SK-N-SH (cell line): ENCODE results near the gene ERCC6L. TPM values are rescaled to one million over a fixed set of nuclear protein-coding genes. Genes with fewer than 3 reads are reported as not detected.

ENCODE experiments used
- CTCF ChIA-PET: fragments of 300-600, 350-600 bp; formaldehyde crosslinking; extraction: SDS; loops from one replicate; lab custom pipeline; 2021; lab: Yijun Ruan, JAX
- POLR2A ChIA-PET: fragments of 350-600 bp; sonication (Branson Sonifier 250); formaldehyde crosslinking; extraction: SDS; loops from one replicate; lab custom pipeline; 2020; ENCODE audit warnings: antibody characterized with exemption, inconsistent platforms; lab: Yijun Ruan, JAX
- DNase-seq: peaks from one replicate; pipeline ENCODE4 v3.0.0; 2012
- H2AFZ ChIP-seq: fragments of 200-600 bp; sonication (generic); 2 replicates; pipeline ENCODE4 v1.8.1; 2016; ENCODE audit warnings: antibody characterized with exemption, mild to moderate bottlenecking, low read depth
- H3F3A ChIP-seq: fragments of 200-600 bp; sonication (generic); replicated peaks from 2 replicates; pipeline ENCODE3; 2016; ENCODE audit warnings: antibody characterized with exemption, mild to moderate bottlenecking; ENCODE audit not compliant: insufficient read depth
- H3K27ac ChIP-seq, 2 experiments: fragments of 200-500 bp in 1 of 2; fragments of 200-600 bp in 1 of 2; sonication (Bioruptor generic) in 1 of 2; sonication (generic), shearing (Covaris generic) in 1 of 2; 2 replicates each; pipeline versions ENCODE4 v1.5.1 to v1.6.1; 2014 to 2016; ENCODE audit warnings: low read depth in 2 of 2, inconsistent platforms in 1 of 2, low read length in 1 of 2, mild to moderate bottlenecking in 1 of 2, mixed read lengths in 1 of 2
- H3K27me3 ChIP-seq: fragments of 200-600 bp; sonication (generic), shearing (Covaris generic); 2 replicates; pipeline ENCODE4 v1.6.1; 2016; ENCODE audit warnings: mixed run types; ENCODE audit not compliant: insufficient read depth
- H3K36me3 ChIP-seq, 2 experiments: fragments of 200-500 bp in 1 of 2; fragments of 200-600 bp in 1 of 2; sonication (Bioruptor generic) in 1 of 2; sonication (generic) in 1 of 2; replicated peaks in 1 of 2; 2 replicates each; pipeline versions ENCODE3 to v1.5.1; 2014 to 2016; ENCODE audit warnings: low read length in 1 of 2, mild to moderate bottlenecking in 1 of 2; ENCODE audit not compliant: insufficient read depth in 2 of 2, control insufficient read depth in 1 of 2
- H3K4me1 ChIP-seq, 2 experiments: fragments of 200-500 bp in 1 of 2; fragments of 200-600 bp in 1 of 2; sonication (Bioruptor generic) in 1 of 2; sonication (generic), shearing (Covaris generic) in 1 of 2; 2 replicates each; pipeline versions ENCODE4 v1.5.1 to v1.6.1; 2014 to 2016; ENCODE audit warnings: low read depth in 1 of 2, low read length in 1 of 2, mixed run types in 1 of 2; ENCODE audit not compliant: insufficient read depth in 2 of 2, control insufficient read depth in 1 of 2
- H3K4me2 ChIP-seq: fragments of 200-600 bp; sonication (generic), shearing (Covaris generic); 2 replicates; pipeline ENCODE4 v1.6.1; 2017; ENCODE audit warnings: mixed run types
- H3K4me3 ChIP-seq, 2 experiments: fragments of 200-500 bp in 1 of 2; fragments of 200-600 bp in 1 of 2; sonication (Bioruptor generic) in 1 of 2; sonication (generic), shearing (Covaris generic) in 1 of 2; 2 replicates each; pipeline versions ENCODE4 v1.5.1 to v1.8.1; 2014 to 2016; ENCODE audit warnings: low read depth in 2 of 2, inconsistent platforms in 1 of 2, low read length in 1 of 2, mild to moderate bottlenecking in 1 of 2, mixed read lengths in 1 of 2, moderate library complexity in 1 of 2
- H3K79me2 ChIP-seq: fragments of 200-600 bp; sonication (generic); 2 replicates; pipeline ENCODE4 v1.8.1; 2017; ENCODE audit warnings: mild to moderate bottlenecking; ENCODE audit not compliant: insufficient read depth
- H3K9ac ChIP-seq: fragments of 200-600 bp; sonication (generic); 2 replicates; pipeline ENCODE4 v1.6.1; 2017; ENCODE audit warnings: mixed run types
- H3K9me2 ChIP-seq: fragments of 200-600 bp; sonication (generic); 2 replicates; pipeline ENCODE4 v1.6.1; 2017; ENCODE audit warnings: mixed run types
- H3K9me3 ChIP-seq: fragments of 200-600 bp; sonication (generic); 2 replicates; pipeline ENCODE4 v1.6.1; 2017; ENCODE audit warnings: mixed run types, mild to moderate bottlenecking, moderate library complexity
- H4K20me1 ChIP-seq: fragments of 200-600 bp; sonication (generic); 2 replicates; pipeline ENCODE4 v1.6.1; 2017; ENCODE audit warnings: mild to moderate bottlenecking, mixed run types; ENCODE audit not compliant: insufficient read depth
- FOSL2 ChIP-seq: IDR thresholded peaks from 2 replicates; pipeline ENCODE4 v1.4.0; 2012; ENCODE audit warnings: low read depth, mild to moderate bottlenecking, moderate library complexity, borderline replicate concordance
- FOXM1 ChIP-seq: IDR thresholded peaks from 2 replicates; pipeline ENCODE4 v1.4.0; 2012; ENCODE audit warnings: low read depth, mild to moderate bottlenecking
- IRF3 ChIP-seq: fragments of 150-350 bp; IDR thresholded peaks from 2 replicates; pipeline ENCODE4 v1.6.1; 2016; ENCODE audit warnings: mild to moderate bottlenecking, low read depth, low read length
- JUND ChIP-seq: IDR thresholded peaks from 2 replicates; pipeline ENCODE4 v1.4.0; 2012
- MXI1 ChIP-seq: IDR thresholded peaks from 2 replicates; pipeline ENCODE4 v1.6.1; 2012; ENCODE audit warnings: mild to moderate bottlenecking, low read depth, low read length, improper control_type of control experiment
- NRF1 ChIP-seq: IDR thresholded peaks from 2 replicates; pipeline ENCODE4 v1.6.1; 2012; ENCODE audit warnings: low read depth, mild to moderate bottlenecking, low read length
- POLR2AphosphoS5 ChIP-seq: IDR thresholded peaks from 2 replicates; pipeline ENCODE4 v1.6.1; 2012; ENCODE audit warnings: low read depth, low read length
- RCOR1 ChIP-seq: fragments of 150-350 bp; IDR thresholded peaks from 2 replicates; pipeline ENCODE4 v1.6.1; 2017; ENCODE audit warnings: antibody characterized with exemption, low read length
- SMC3 ChIP-seq: IDR thresholded peaks from 2 replicates; pipeline ENCODE4 v1.6.1; 2012; ENCODE audit warnings: low read depth, low read length, improper control_type of control experiment
- TAF1 ChIP-seq: IDR thresholded peaks from 2 replicates; pipeline ENCODE4 v1.6.1; 2012; ENCODE audit warnings: low read depth, mild to moderate bottlenecking, low read length, moderate library complexity, borderline replicate concordance
- TCF12 ChIP-seq: IDR thresholded peaks from 2 replicates; pipeline ENCODE4 v1.4.0; 2012
- YY1 ChIP-seq: IDR thresholded peaks from 2 replicates; pipeline ENCODE4 v1.4.0; 2012; ENCODE audit warnings: low read depth, mild to moderate bottlenecking
- ZBTB33 ChIP-seq: IDR thresholded peaks from 2 replicates; pipeline ENCODE4 v1.4.0; 2012; ENCODE audit warnings: low read depth, borderline replicate concordance
- WGBS: methylation state at CpG from one replicate; pipeline ENCODE4 v1.1.6; 2017; ENCODE audit warnings: low lambda C conversion rate; 5-methylcytosine and 5-hydroxymethylcytosine counted together
- polyA plus RNA-seq, 3 experiments: library from polyadenylated mRNA; depleted of rRNA; stranded (reverse); fragments of >200 nt; gene quantifications; 2 replicates each; pipeline ENCODE4 v1.2.3, GENCODE V29; 2012

ERCC6L gene
- polyA plus RNA-seq, 1 of the 3 experiments (the other 2 are of a cell fraction) = 1.5 TPM

- Histone ChIP-seq H3K79me2 (no peaks in the 10 kb centered on the region), H4K20me1 (no peaks in the 10 kb centered on the region), H3K27me3 (peaks cover 6% of the 10 kb centered on the region; the same call in 1 of the 2 replicates), H3K27ac (no peak overlapping the region), H3K9me3 (no peaks in the 10 kb centered on the region), H3K9me2 (no peaks in the 10 kb centered on the region), H3K4me3 (no peak overlapping the region), H3K4me1 (no peaks in the 10 kb centered on the region), H2AFZ (no peak overlapping the region), H3F3A (peaks cover 8% of the 10 kb centered on the region), H3K4me2 (no peak overlapping the region), H3K9ac (no peak overlapping the region), H3K36me3 (no peaks in the 10 kb centered on the region)
- CTCF ChIA-PET = interaction anchor here (0.7 kb wide), 1 partner anchor 16 kb away, joined by 3 read pairs; no protein-coding TSS in a partner anchor
- 95% methylated on average over 1 of the region's 1 CpG for WGBS
- POLR2A ChIA-PET = no interaction called here
- DNase-seq = no peak
- TF ChIP-seq IRF3 (no peak), JUND (no peak), MXI1 (no peak), TAF1 (no peak), ZBTB33 (no peak), YY1 (no peak), FOSL2 (no peak), POLR2AphosphoS5 (no peak)
These were observed 43.5 kb upstream of the ERCC6L start for GRCh38 chrX:72282302-72282701.

- peaks cover 6% of the 10 kb centered on the region; the same call in 1 of the 2 replicates for H3K27me3 ChIP-seq
- DNase-seq = no peak
- H3K27ac ChIP-seq = no peak overlapping the region
- CTCF ChIA-PET = interaction anchor here (1.1 to 2.3 kb wide), 2 partner anchors 27 to 259 kb away, joined by 4 to 5 read pairs; no protein-coding TSS in a partner anchor
- peaks cover 20% of the 10 kb centered on the region for H3F3A ChIP-seq
- H3K9ac ChIP-seq = no peak overlapping the region
- no peaks in the 10 kb centered on the region for H3K9me3 ChIP-seq
- 26% methylated on average over 5 of the region's 5 CpGs for WGBS
- peaks cover 17% of the 10 kb centered on the region for H3K79me2 ChIP-seq
- H3K4me2 ChIP-seq = peak overlapping the region; percentile 16; the same call in 1 of the 2 replicates
- H3K36me3 ChIP-seq = peaks cover 9% of the 10 kb centered on the region in 2 experiments
- H2AFZ ChIP-seq = peak overlapping the region; percentile 71
- peaks cover 12% of the 10 kb centered on the region for H4K20me1 ChIP-seq
- TF ChIP-seq NRF1 (no peak), FOSL2 (peak; percentile 70; the same call in 1 of the 2 replicates), RCOR1 (no peak), SMC3 (no peak), TCF12 (peak; percentile 39; the same call in 1 of the 2 replicates), FOXM1 (no peak)
- no peak overlapping the region for H3K4me3 ChIP-seq
- H3K9me2 ChIP-seq = no peaks in the 10 kb centered on the region
- POLR2A ChIA-PET = no interaction called here
- peaks cover 5 to 7% of the 10 kb centered on the region in 2 experiments; a peak in 2 of 4 replicates for H3K4me1 ChIP-seq
These were observed 41.6 kb upstream of the ERCC6L start for GRCh38 chrX:72280321-72280845.
